Mucosa of rectum (tissue), 2 donors: ENCODE results near the gene RAB37.

Source experiments
- H3K27ac ChIP-seq, 2 donors: one replicate each; pipeline ENCODE4 v1.7.0; 2013; ENCODE audit warnings: inconsistent platforms in 2 of 2, low read depth in 2 of 2, low read length in 2 of 2
- H3K27me3 ChIP-seq, 2 donors: one replicate each; pipeline ENCODE4 v1.7.0; 2013; ENCODE audit warnings: low read length in 2 of 2; ENCODE audit not compliant: control insufficient read depth in 2 of 2, insufficient read depth in 2 of 2
- H3K36me3 ChIP-seq, 2 donors: one replicate each; pipeline ENCODE4 v1.7.0; 2013; ENCODE audit warnings: low read length in 2 of 2; ENCODE audit not compliant: control insufficient read depth in 2 of 2, insufficient read depth in 2 of 2
- H3K4me1 ChIP-seq, 2 donors: one replicate each; pipeline ENCODE4 v1.7.0; 2013; ENCODE audit warnings: low read length in 2 of 2, mild to moderate bottlenecking in 1 of 2; ENCODE audit not compliant: control insufficient read depth in 2 of 2, insufficient read depth in 2 of 2
- H3K4me3 ChIP-seq, 2 donors: one replicate each; pipeline ENCODE4 v1.7.0; 2013; ENCODE audit warnings: low read length in 2 of 2
- H3K9ac ChIP-seq, 2 donors: one replicate each; pipeline ENCODE4 v1.7.0; 2013; ENCODE audit warnings: low read length in 2 of 2, low read depth in 1 of 2, mild to moderate bottlenecking in 1 of 2
- H3K9me3 ChIP-seq, 2 donors: one replicate each; pipeline ENCODE4 v1.7.0; 2013; ENCODE audit warnings: low read length in 2 of 2; ENCODE audit not compliant: control insufficient read depth in 2 of 2
- donor health status: healthy.
- donor health status: Normal muscosa, but diverticular disease.

RAB37 gene

GRCh38 chr17:74784125-74784810 is 47.2 kb downstream of the RAB37 start:
- no peaks in the 10 kb centered on the region for H3K27me3 ChIP-seq
- no peak overlapping the region for H3K27ac ChIP-seq
- H3K4me3 ChIP-seq = no peak overlapping the region
- no peaks in the 10 kb centered on the region for H3K9me3 ChIP-seq
- no peak overlapping the region for H3K9ac ChIP-seq
- peaks cover 8 to 14% of the 10 kb centered on the region in 2 donors for H3K36me3 ChIP-seq
- H3K4me1 ChIP-seq = peaks cover 8 to 11% of the 10 kb centered on the region in 2 donors

- Histone ChIP-seq H3K27ac (no peak overlapping the region), H3K36me3 (peaks cover 11 to 16% of the 10 kb centered on the region in 2 donors), H3K27me3 (no peaks in the 10 kb centered on the region), H3K4me1 (peaks cover 3 to 4% of the 10 kb centered on the region in 2 donors), H3K4me3 (no peak overlapping the region), H3K9ac (no peak overlapping the region), H3K9me3 (no peaks in the 10 kb centered on the region)
Observed at GRCh38 chr17:74785096-74785980, 48.3 kb downstream of the RAB37 start.

- Histone ChIP-seq H3K9me3 (no peaks in the 10 kb centered on the region), H3K4me1 (peaks cover 0 to 3% of the 10 kb centered on the region in 2 donors), H3K36me3 (peaks cover 11 to 17% of the 10 kb centered on the region in 2 donors), H3K27me3 (no peaks in the 10 kb centered on the region), H3K4me3 (no peak overlapping the region), H3K9ac (no peak overlapping the region), H3K27ac (no peak overlapping the region)
Observed at GRCh38 chr17:74785981-74786360, 48.9 kb downstream of the RAB37 start.

- no peaks in the 10 kb centered on the region for H3K9me3 ChIP-seq
- no peak overlapping the region for H3K9ac ChIP-seq
- no peak overlapping the region for H3K27ac ChIP-seq
- H3K27me3 ChIP-seq = no peaks in the 10 kb centered on the region
- H3K4me3 ChIP-seq = no peak overlapping the region
- peaks cover 3% of the 10 kb centered on the region in 2 donors for H3K4me1 ChIP-seq
- H3K36me3 ChIP-seq = peaks cover 11 to 17% of the 10 kb centered on the region in 2 donors
Observed at GRCh38 chr17:74786431-74787055, 49.5 kb downstream of the RAB37 start.

- Histone ChIP-seq H3K9me3 (no peaks in the 10 kb centered on the region), H3K9ac (no peak overlapping the region), H3K4me3 (no peak overlapping the region), H3K27me3 (no peaks in the 10 kb centered on the region), H3K27ac (peak overlapping the region in 1 of 2 donors; percentile 3), H3K36me3 (peaks cover 5 to 32% of the 10 kb centered on the region in 2 donors), H3K4me1 (peaks cover 3% of the 10 kb centered on the region in 2 donors)
Observed at GRCh38 chr17:74790161-74791058, 53.4 kb downstream of the RAB37 start.

GRCh38 chr17:74792586-74793105 is 55.6 kb downstream of the RAB37 start:
- Histone ChIP-seq H3K27me3 (no peaks in the 10 kb centered on the region), H3K36me3 (peaks cover 9 to 44% of the 10 kb centered on the region in 2 donors), H3K4me1 (peaks cover 3% of the 10 kb centered on the region in 2 donors), H3K27ac (no peak overlapping the region), H3K4me3 (no peak overlapping the region), H3K9ac (no peak overlapping the region), H3K9me3 (no peaks in the 10 kb centered on the region)

GRCh38 chr17:74795327-74796020 is 58.4 kb downstream of the RAB37 start:
- Histone ChIP-seq H3K27ac (no peak overlapping the region), H3K27me3 (no peaks in the 10 kb centered on the region), H3K9ac (no peak overlapping the region), H3K4me1 (peaks cover under 1 to 3% of the 10 kb centered on the region in 2 donors), H3K4me3 (no peak overlapping the region), H3K36me3 (peaks cover 12 to 56% of the 10 kb centered on the region in 2 donors), H3K9me3 (no peaks in the 10 kb centered on the region)

- Histone ChIP-seq H3K4me1 (peaks cover 0 to under 1% of the 10 kb centered on the region in 2 donors), H3K4me3 (no peak overlapping the region), H3K9ac (no peak overlapping the region), H3K36me3 (peaks cover 15 to 62% of the 10 kb centered on the region in 2 donors), H3K27me3 (no peaks in the 10 kb centered on the region), H3K9me3 (no peaks in the 10 kb centered on the region), H3K27ac (no peak overlapping the region)
Observed at GRCh38 chr17:74796211-74796610, 59.2 kb downstream of the RAB37 start.

- H3K36me3 ChIP-seq = peaks cover 16 to 65% of the 10 kb centered on the region in 2 donors
- H3K27me3 ChIP-seq = no peaks in the 10 kb centered on the region
- no peaks in the 10 kb centered on the region for H3K9me3 ChIP-seq
- no peaks in the 10 kb centered on the region for H3K4me1 ChIP-seq
- no peak overlapping the region for H3K27ac ChIP-seq
- H3K9ac ChIP-seq = no peak overlapping the region
- no peak overlapping the region for H3K4me3 ChIP-seq
Observed at GRCh38 chr17:74796866-74797265, 59.8 kb downstream of the RAB37 start.
